ENCODE measurements around the gene NMRK2.

GRCh38 chr19:3981373-3981735, 48.5 kb downstream of the NMRK2 start:
- TF ChIP-seq CTCF (IDR thresholded peaks at IDR 0.05) (no peak), POLR2A (IDR thresholded peaks at IDR 0.05; ENCODE audit: low read depth) (no peak), POLR2AphosphoS5 (IDR thresholded peaks at IDR 0.05) (no peak), EP300 (IDR thresholded peaks at IDR 0.05) (no peak)

Data from esophagus muscularis mucosa (tissue), 4 donors.